Measurements from ENCODE around the gene MDN1.

Gene MDN1

DNA sequence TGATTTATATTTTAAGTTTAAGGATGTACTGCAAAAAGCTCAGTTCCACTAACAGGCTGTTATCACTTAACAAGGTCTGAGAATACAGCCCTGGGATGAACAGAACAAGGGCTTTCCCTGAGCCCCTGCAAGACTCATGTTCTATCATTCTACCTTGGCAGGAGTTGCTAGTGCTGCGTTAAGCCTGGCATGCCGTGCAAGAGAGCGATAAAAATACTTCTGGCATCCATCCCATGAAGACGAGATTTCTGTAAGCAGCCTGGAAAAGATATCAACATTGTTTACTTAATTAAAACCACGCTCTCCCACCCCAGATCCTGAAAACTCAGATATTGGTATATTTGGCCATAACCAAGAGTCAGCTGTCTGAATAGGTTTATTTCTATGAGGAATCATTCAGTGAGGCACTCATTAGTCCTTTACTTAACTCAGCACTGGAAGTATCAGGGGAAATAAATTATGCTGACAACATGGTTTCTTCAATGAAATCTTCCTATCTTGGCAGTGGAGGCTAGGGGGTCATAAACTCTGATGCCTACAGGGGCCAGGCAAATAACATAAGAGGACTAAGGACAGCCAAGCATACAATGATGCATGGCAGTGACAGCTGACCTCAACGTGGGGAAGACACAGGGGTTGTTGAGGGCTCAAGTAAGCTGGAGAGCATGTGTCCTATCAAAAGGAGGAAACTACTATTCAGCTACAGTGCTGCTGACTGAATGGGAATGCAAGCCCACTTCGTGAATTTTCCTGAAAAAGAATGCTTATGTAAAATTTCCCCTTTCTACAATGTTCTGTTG, 143.4 kb downstream of the MDN1 start:
- 92% methylated on average over 7 of the region's 7 CpGs for WGBS
- Histone ChIP-seq H3K27ac (ENCODE audit: low read depth, low read length) (0 out of 2 replicates have a peak overlapping the region, but pooled peaks have one; percentile 26), H3K4me3 (ENCODE audit: low read length) (no peak overlapping the region), H3K4me1 (ENCODE audit: insufficient read depth, low read length) (peaks cover 23% of the 10 kb centered on the region), H3K9me3 (ENCODE audit: insufficient read depth, low read depth, low read length) (no peaks in the 10 kb centered on the region), H3K36me3 (ENCODE audit: insufficient read depth, low read length) (peaks cover 100% of the 10 kb centered on the region), H3K9ac (ENCODE audit: low read depth, low read length) (no peak overlapping the region), H3K27me3 (ENCODE audit: insufficient read depth, low read length) (no peaks in the 10 kb centered on the region)

DNA sequence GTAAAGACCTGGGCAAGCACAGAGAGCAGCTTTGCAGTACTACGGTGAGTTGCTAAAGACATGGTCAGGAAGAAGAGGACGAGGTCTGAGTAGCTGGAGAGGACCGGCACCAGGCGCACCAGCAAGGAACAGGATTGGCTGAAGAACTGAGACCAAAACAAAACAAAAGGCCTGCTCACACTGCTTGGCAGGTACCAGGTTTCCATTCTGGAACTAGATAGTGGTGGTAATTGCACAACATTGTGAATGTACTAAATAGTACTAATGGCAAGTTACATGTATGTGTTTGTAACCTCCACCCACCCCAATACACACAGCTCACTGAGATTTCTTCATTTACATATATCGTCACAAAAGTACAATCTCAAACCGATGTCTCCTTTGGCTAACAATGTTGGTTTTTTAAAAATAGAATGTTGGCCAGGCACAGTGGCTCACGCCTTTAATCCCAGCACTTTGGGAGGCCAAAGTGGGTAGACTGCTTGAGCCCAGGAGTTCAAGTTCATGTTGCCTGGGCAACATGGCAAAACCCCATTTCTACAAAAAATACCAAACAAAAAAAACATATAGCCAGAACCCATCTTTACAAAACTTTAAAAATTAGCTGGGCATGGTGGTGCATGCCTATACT, 148.5 kb downstream of the MDN1 start:
- Histone ChIP-seq H3K36me3 (ENCODE audit: insufficient read depth, low read length) (peaks cover 91% of the 10 kb centered on the region), H3K4me1 (ENCODE audit: insufficient read depth, low read length) (peaks cover 25% of the 10 kb centered on the region), H3K9ac (ENCODE audit: low read depth, low read length) (no peak overlapping the region), H3K27me3 (ENCODE audit: insufficient read depth, low read length) (no peaks in the 10 kb centered on the region), H3K27ac (ENCODE audit: low read depth, low read length) (peak overlapping the region; percentile 46), H3K4me3 (ENCODE audit: low read length) (no peak overlapping the region), H3K9me3 (ENCODE audit: insufficient read depth, low read depth, low read length) (no peaks in the 10 kb centered on the region)
- WGBS: 97% methylated on average over 7 of the region's 7 CpGs

DNA sequence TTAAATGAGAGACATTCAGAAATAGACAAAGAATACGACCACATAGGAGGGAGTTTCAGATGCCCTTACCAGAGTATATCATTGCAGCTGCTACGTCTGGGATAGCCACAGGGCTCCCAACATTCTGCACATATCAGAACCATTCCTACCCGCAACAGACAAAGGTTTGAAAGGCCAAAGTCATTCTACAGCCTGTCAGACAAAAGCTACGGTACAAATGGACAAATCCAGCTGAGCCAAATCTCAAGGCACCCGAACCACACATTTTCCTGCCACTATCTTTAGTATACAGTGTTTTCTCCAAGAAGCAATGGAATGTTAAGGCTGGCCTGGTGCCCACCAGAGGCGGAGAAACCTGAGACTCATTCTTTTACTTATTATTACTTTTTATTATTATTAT, 150.6 kb downstream of the MDN1 start:
- Histone ChIP-seq H3K9me3 (ENCODE audit: insufficient read depth, low read depth, low read length) (no peaks in the 10 kb centered on the region), H3K4me1 (ENCODE audit: insufficient read depth, low read length) (peaks cover 25% of the 10 kb centered on the region), H3K27me3 (ENCODE audit: insufficient read depth, low read length) (no peaks in the 10 kb centered on the region), H3K4me3 (ENCODE audit: low read length) (no peak overlapping the region), H3K9ac (ENCODE audit: low read depth, low read length) (peak overlapping the region; percentile 21; the same call in 1 of the 2 replicates), H3K36me3 (ENCODE audit: insufficient read depth, low read length) (peaks cover 91% of the 10 kb centered on the region), H3K27ac (ENCODE audit: low read depth, low read length) (peak overlapping the region; percentile 77)
- 61% methylated on average over 5 of the region's 6 CpGs for WGBS

DNA sequence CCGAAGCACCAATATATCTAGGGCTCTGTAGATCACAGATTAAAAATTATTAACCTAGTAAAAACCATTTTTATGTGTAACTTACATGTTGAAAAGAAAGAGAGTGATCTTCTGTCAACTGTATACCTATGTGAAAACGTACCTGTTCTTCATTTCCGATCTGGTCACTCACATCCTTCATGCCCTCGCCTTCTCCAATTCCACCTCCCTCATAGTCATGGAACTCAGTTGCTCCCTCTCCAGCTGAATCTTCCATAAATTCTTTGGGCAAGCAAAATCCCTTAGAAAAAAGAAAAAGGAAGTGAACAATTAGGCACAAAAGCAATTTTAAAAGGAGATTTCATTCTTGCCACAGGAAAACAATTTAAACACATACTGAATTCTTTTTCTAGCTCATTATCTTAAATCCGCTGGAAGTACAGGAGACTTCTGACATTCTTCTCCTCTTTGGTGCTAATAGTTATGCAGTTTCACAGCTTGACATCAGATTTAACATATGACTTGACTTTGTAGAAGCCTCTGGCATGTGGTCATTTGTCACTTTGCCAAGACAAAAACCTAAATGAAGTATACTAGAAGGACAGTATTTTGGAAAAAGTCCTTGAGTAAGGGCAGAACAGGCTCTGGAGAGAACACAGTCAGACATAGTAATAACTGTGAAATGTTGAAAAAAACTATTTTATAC, 151.6 kb downstream of the MDN1 start:
- H3K9ac ChIP-seq (ENCODE audit: low read depth, low read length): peak overlapping the region; percentile 21; the same call in 1 of the 2 replicates
- no peak overlapping the region for H3K4me3 ChIP-seq (ENCODE audit: low read length)
- H3K9me3 ChIP-seq (ENCODE audit: insufficient read depth, low read depth, low read length): no peaks in the 10 kb centered on the region

DNA sequence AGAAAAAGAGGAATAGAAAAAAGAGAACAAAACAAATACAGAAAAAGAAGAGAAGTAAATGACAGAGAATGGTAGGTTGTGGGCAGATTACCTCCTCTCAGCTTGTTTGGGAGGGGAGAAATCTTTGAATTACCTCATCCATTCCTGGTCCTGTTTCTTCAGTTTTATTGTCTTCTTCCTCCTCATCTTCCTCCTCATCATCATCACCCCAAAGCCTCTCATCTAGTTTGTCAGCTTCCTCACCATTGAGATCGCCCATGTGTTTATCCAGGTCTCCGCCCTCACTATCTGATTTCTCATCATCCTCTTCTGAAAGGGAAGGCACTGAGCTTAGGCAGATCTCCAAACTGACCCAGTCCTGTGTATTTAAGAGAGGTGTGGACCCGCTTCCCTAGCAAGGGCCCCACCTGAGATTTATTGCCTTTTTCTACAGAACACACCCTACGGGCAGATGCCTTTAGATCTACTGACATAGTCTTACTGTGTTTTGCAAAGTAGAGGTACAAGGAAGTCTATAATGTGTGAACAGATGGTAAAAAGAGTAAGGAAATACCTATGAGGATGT, 156.9 kb downstream of the MDN1 start:
- H3K9ac ChIP-seq (ENCODE audit: low read depth, low read length): no peak overlapping the region
- H3K27me3 ChIP-seq (ENCODE audit: insufficient read depth, low read length): no peaks in the 10 kb centered on the region
- no peak overlapping the region for H3K4me3 ChIP-seq (ENCODE audit: low read length)
- H3K9me3 ChIP-seq (ENCODE audit: insufficient read depth, low read depth, low read length): no peaks in the 10 kb centered on the region
- H3K27ac ChIP-seq (ENCODE audit: low read depth, low read length): no peak overlapping the region
- H3K36me3 ChIP-seq (ENCODE audit: insufficient read depth, low read length): peaks cover 98% of the 10 kb centered on the region
- H3K4me1 ChIP-seq (ENCODE audit: insufficient read depth, low read length): peaks cover 6% of the 10 kb centered on the region
- WGBS: 97% methylated on average over 4 of the region's 4 CpGs

More for the DNA sequence above, 151.6 kb downstream of the MDN1 start:
- 37% methylated on average over 4 of the region's 5 CpGs for WGBS
- H3K36me3 ChIP-seq (ENCODE audit: insufficient read depth, low read length): peaks cover 91% of the 10 kb centered on the region
- no peaks in the 10 kb centered on the region for H3K27me3 ChIP-seq (ENCODE audit: insufficient read depth, low read length)
- H3K27ac ChIP-seq (ENCODE audit: low read depth, low read length): peak overlapping the region; percentile 77
- H3K4me1 ChIP-seq (ENCODE audit: insufficient read depth, low read length): peaks cover 25% of the 10 kb centered on the region

DNA sequence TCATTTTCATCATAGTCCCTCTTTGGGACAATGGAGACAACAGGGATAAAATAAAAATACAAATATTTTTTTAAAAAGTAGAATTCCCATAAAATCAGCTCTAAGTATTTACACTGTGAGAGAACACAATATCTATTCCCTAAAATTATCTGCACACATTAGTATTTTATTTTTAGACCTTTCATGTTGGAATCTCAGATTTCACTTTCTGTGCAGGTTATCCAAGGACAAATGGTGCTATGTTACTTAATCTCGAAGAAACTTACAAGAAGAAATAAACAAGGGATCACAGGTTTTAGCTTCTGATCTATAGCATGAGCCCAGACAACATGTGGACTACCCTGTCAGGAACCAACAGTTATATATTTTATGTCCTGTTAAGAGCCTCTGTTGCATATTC, 158.0 kb downstream of the MDN1 start:
- Histone ChIP-seq H3K9ac (ENCODE audit: low read depth, low read length) (no peak overlapping the region), H3K4me1 (ENCODE audit: insufficient read depth, low read length) (no peaks in the 10 kb centered on the region), H3K27ac (ENCODE audit: low read depth, low read length) (no peak overlapping the region), H3K36me3 (ENCODE audit: insufficient read depth, low read length) (peaks cover 98% of the 10 kb centered on the region), H3K9me3 (ENCODE audit: insufficient read depth, low read depth, low read length) (no peaks in the 10 kb centered on the region), H3K27me3 (ENCODE audit: insufficient read depth, low read length) (no peaks in the 10 kb centered on the region), H3K4me3 (ENCODE audit: low read length) (no peak overlapping the region)
- WGBS: 97% methylated on average over 1 of the region's 1 CpG

DNA sequence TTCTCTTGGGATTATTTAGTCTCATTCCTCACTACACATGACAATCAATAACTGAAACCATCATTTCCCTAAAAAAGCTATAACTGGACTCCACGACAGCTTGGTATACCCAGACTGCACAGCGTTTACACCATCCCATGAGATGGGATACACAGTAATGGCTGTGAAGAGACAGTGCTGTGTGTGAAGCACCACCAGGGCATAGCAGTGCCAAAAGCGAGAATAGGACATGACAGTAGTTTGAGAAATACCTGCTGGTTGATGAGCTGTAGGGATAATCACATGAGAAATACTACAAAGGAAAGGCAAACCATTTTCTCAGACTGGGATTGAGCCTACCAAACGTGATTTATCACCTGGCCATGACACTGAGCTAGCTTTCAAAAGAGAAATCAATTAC, 158.6 kb downstream of the MDN1 start:
- H3K4me3 ChIP-seq (ENCODE audit: low read length): no peak overlapping the region
- no peak overlapping the region for H3K27ac ChIP-seq (ENCODE audit: low read depth, low read length)
- no peak overlapping the region for H3K9ac ChIP-seq (ENCODE audit: low read depth, low read length)
- H3K36me3 ChIP-seq (ENCODE audit: insufficient read depth, low read length): peaks cover 98% of the 10 kb centered on the region
- 92% methylated on average over 4 of the region's 4 CpGs for WGBS
- no peaks in the 10 kb centered on the region for H3K4me1 ChIP-seq (ENCODE audit: insufficient read depth, low read length)
- H3K9me3 ChIP-seq (ENCODE audit: insufficient read depth, low read depth, low read length): no peaks in the 10 kb centered on the region
- no peaks in the 10 kb centered on the region for H3K27me3 ChIP-seq (ENCODE audit: insufficient read depth, low read length)

DNA sequence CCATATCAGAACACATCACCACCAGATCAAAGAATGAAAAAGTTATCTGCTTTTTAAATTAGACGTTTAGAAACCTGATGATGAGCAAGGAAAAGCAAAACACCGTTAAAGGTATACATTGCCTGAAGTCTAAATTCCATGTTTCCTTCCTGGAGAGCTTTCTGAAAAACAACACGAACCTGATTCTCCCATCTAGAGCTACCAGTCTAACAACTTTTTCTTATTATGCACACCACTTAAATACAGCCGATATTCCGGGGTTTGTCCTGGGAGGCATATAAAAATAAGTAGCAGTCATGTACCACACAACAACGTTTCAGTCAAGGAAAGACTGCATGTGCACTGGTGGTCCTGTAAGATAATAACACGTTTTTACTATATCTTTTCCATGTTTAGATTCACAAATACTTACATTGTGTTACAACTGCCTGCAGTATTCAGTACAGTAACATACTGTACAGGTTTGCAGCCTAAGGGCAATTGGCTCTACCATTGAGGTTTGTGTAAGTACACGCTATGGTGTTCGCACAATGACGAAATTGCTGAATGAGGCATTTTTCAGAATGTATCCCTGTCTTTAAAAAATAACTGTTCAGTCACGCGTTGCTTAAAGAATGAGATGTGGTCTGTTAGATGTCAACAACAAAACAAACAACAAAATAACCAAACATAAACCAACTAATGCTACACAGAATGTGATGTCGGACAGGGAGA, 162.0 kb downstream of the MDN1 start:
- Histone ChIP-seq H3K4me3 (ENCODE audit: low read length) (no peak overlapping the region), H3K4me1 (ENCODE audit: insufficient read depth, low read length) (no peaks in the 10 kb centered on the region), H3K27ac (ENCODE audit: low read depth, low read length) (no peak overlapping the region), H3K27me3 (ENCODE audit: insufficient read depth, low read length) (no peaks in the 10 kb centered on the region), H3K36me3 (ENCODE audit: insufficient read depth, low read length) (peaks cover 98% of the 10 kb centered on the region), H3K9me3 (ENCODE audit: insufficient read depth, low read depth, low read length) (no peaks in the 10 kb centered on the region), H3K9ac (ENCODE audit: low read depth, low read length) (no peak overlapping the region)
- WGBS: 96% methylated on average over 13 of the region's 13 CpGs

DNA sequence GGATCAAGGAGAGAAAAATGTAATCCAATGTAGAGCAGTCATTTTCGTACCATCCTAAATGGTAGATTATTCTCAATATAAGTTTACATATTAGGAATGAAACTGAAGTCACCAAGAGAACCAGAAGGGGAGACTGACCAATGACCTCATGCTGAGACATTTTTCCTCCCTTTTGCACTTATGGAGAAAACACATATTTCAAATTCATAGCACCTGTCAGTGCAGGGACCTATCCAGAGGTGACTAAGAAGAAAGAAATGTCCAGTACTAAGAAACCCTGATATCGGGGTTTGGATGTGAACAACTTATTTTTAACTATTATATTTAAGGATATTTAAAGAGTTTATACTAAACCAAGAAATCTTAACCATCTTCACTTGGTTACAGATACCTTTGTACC, 164.5 kb downstream of the MDN1 start:
- no peak overlapping the region for H3K9ac ChIP-seq (ENCODE audit: low read depth, low read length)
- H3K4me3 ChIP-seq (ENCODE audit: low read length): no peak overlapping the region
- no CpG with 5 or more reads among the region's 2 CpGs for WGBS
- H3K27me3 ChIP-seq (ENCODE audit: insufficient read depth, low read length): no peaks in the 10 kb centered on the region
- H3K27ac ChIP-seq (ENCODE audit: low read depth, low read length): no peak overlapping the region
- H3K36me3 ChIP-seq (ENCODE audit: insufficient read depth, low read length): peaks cover 95% of the 10 kb centered on the region
- H3K4me1 ChIP-seq (ENCODE audit: insufficient read depth, low read length): no peaks in the 10 kb centered on the region
- H3K9me3 ChIP-seq (ENCODE audit: insufficient read depth, low read depth, low read length): no peaks in the 10 kb centered on the region

DNA sequence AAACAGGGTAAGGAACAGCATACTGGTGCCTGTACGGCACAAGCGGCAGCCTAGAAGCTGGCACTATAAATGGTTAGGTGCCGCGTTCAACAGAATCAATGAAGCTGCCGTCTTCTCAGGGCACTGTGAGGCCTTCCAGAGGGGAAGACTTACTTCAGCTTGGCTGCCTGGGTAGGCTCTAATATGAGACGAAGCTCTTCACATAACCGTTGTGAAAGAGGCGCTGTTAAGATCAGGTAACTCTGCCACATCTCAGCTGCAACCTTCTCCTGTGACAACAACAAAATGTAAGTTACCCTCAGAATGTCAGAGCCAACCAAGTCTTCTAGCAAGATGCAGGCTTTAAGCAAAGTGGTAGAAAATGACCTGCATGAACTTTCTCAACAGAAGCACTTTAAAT, 169.0 kb downstream of the MDN1 start:
- Histone ChIP-seq H3K9ac (ENCODE audit: low read depth, low read length) (no peak overlapping the region), H3K36me3 (ENCODE audit: insufficient read depth, low read length) (peaks cover 97% of the 10 kb centered on the region), H3K4me1 (ENCODE audit: insufficient read depth, low read length) (no peaks in the 10 kb centered on the region), H3K9me3 (ENCODE audit: insufficient read depth, low read depth, low read length) (no peaks in the 10 kb centered on the region), H3K27me3 (ENCODE audit: insufficient read depth, low read length) (no peaks in the 10 kb centered on the region), H3K27ac (ENCODE audit: low read depth, low read length) (no peak overlapping the region), H3K4me3 (ENCODE audit: low read length) (no peak overlapping the region)
- WGBS: 89% methylated on average over 8 of the region's 8 CpGs
